ENCODE data around the gene SMYD3.

SMYD3 gene

DNA sequence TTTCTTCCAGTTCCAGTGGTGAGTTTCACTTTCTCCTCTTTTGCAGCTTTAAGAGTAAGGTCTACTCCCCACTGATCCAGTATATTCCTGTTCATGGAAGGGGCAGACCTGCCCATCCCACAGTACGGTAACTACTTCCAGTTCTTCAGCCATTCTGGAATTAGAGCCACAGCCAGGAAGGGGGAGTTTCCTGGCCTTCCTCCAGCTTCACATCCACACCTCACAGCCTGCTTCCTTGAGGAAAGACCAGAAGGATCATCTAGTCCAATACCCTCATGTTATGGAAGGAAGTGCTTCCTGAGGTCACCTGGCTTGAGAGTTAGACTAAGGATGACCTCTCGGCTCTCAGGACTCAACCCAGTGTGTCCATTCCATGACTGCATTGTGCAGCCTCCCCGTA is 754.5 kb downstream of the SMYD3 start:
- ChIA-PET CTCF (no interaction called here), POLR2A (no interaction called here)
- Histone ChIP-seq H3K27ac (ENCODE audit: extremely low read depth, low read depth, low read length) (no peak overlapping the region), H3K36me3 (ENCODE audit: control insufficient read depth in 2 of 2, insufficient read depth in 1 of 2, low read length in 2 of 2) (no peaks in the 10 kb centered on the region), H3K4me1 (ENCODE audit: control insufficient read depth, insufficient read depth, low read length) (no peaks in the 10 kb centered on the region), H3K4me3 (ENCODE audit: low read depth, low read length) (no peak overlapping the region), H3K9me3 (ENCODE audit: control insufficient read depth, insufficient read depth, low read depth, low read length) (no peaks in the 10 kb centered on the region)
- TF ChIP-seq ZBTB17 (tag by site-specific recombination; IDR thresholded peaks at IDR 0.05) = no peak
- TF ChIP-seq, protein P1, sequence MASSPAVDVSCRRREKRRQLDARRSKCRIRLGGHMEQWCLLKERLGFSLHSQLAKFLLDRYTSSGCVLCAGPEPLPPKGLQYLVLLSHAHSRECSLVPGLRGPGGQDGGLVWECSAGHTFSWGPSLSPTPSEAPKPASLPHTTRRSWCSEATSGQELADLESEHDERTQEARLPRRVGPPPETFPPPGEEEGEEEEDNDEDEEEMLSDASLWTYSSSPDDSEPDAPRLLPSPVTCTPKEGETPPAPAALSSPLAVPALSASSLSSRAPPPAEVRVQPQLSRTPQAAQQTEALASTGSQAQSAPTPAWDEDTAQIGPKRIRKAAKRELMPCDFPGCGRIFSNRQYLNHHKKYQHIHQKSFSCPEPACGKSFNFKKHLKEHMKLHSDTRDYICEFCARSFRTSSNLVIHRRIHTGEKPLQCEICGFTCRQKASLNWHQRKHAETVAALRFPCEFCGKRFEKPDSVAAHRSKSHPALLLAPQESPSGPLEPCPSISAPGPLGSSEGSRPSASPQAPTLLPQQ (tag by site-specific recombination; IDR thresholded peaks at IDR 0.05) = no peak
- TF ChIP-seq ZNF132 (tag by site-specific recombination; IDR thresholded peaks at IDR 0.05; ENCODE audit: borderline replicate concordance) = no peak
- TF ChIP-seq, protein P2, sequence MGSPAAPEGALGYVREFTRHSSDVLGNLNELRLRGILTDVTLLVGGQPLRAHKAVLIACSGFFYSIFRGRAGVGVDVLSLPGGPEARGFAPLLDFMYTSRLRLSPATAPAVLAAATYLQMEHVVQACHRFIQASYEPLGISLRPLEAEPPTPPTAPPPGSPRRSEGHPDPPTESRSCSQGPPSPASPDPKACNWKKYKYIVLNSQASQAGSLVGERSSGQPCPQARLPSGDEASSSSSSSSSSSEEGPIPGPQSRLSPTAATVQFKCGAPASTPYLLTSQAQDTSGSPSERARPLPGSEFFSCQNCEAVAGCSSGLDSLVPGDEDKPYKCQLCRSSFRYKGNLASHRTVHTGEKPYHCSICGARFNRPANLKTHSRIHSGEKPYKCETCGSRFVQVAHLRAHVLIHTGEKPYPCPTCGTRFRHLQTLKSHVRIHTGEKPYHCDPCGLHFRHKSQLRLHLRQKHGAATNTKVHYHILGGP (tag by site-specific recombination; IDR thresholded peaks at IDR 0.05) = no peak

DNA sequence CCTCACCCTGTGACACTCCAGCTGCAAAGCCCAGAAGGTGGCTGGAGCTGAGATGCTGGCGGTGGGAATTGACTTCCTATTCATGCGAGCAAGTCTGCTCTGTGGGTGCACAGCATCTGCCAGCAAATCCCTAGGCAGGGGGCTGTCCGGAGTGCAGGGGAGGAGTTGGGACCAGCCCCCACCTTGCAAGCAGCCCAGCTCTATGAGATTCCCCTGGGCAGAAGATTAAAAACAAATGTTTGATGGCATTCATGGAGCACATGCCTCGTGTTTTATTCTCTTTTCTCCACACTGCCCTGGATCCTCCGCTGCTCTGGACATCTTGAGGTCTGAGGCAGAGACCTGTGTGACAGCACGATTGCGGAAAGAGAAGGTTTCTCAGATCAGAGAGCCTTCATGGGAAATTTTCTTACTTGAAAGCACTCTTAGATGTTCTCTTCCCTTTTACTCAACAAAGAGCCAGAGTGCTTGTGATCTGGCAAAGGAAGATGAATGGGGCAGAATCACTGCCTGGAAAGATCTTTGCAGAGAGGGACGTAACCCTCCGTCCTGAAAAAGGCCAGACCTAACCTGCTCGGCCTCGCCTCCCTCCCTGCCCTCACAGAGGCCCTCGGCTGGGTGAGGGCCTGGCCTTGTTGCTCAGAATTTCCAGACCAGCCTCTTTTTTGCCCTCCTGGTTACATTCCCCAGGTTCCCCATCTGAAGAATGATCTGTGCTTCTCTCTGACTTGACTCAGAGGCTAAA is 755.2 kb downstream of the SMYD3 start:
- POLR2A ChIA-PET = no interaction called here
- H3K36me3 ChIP-seq (ENCODE audit: control insufficient read depth in 2 of 2, insufficient read depth in 1 of 2, low read length in 2 of 2) = no peaks in the 10 kb centered on the region
- H3K4me3 ChIP-seq (ENCODE audit: low read depth, low read length) = no peak overlapping the region
- H3K4me1 ChIP-seq (ENCODE audit: control insufficient read depth, insufficient read depth, low read length) = no peaks in the 10 kb centered on the region
- no peak overlapping the region for H3K27ac ChIP-seq (ENCODE audit: extremely low read depth, low read depth, low read length)
- CTCF ChIA-PET = no interaction called here
- no peaks in the 10 kb centered on the region for H3K9me3 ChIP-seq (ENCODE audit: control insufficient read depth, insufficient read depth, low read depth, low read length)
- TF ChIP-seq ZNF350 (tag by site-specific recombination; IDR thresholded peaks at IDR 0.05) = no peak
- TF ChIP-seq, protein P3, sequence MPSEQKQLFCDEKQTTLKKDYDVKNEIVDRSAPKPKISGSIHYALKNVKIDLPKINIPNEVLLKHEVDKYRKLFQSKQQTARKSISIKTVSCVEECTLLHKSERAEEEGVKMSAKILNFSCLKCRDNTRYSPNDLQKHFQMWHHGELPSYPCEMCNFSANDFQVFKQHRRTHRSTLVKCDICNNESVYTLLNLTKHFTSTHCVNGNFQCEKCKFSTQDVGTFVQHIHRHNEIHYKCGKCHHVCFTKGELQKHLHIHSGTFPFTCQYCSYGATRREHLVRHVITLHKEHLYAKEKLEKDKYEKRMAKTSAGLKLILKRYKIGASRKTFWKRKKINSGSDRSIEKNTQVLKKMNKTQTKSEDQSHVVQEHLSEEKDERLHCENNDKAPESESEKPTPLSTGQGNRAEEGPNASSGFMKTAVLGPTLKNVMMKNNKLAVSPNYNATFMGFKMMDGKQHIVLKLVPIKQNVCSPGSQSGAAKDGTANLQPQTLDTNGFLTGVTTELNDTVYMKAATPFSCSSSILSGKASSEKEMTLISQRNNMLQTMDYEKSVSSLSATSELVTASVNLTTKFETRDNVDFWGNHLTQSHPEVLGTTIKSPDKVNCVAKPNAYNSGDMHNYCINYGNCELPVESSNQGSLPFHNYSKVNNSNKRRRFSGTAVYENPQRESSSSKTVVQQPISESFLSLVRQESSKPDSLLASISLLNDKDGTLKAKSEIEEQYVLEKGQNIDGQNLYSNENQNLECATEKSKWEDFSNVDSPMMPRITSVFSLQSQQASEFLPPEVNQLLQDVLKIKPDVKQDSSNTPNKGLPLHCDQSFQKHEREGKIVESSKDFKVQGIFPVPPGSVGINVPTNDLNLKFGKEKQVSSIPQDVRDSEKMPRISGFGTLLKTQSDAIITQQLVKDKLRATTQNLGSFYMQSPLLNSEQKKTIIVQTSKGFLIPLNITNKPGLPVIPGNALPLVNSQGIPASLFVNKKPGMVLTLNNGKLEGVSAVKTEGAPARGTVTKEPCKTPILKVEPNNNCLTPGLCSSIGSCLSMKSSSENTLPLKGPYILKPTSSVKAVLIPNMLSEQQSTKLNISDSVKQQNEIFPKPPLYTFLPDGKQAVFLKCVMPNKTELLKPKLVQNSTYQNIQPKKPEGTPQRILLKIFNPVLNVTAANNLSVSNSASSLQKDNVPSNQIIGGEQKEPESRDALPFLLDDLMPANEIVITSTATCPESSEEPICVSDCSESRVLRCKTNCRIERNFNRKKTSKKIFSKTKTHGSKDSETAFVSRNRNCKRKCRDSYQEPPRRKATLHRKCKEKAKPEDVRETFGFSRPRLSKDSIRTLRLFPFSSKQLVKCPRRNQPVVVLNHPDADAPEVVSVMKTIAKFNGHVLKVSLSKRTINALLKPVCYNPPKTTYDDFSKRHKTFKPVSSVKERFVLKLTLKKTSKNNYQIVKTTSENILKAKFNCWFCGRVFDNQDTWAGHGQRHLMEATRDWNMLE (tag by site-specific recombination; conservative IDR thresholded peaks at IDR 0.05; ENCODE audit: low read depth) = no peak
- no peak for TF ChIP-seq WT1 (tag by site-specific recombination; IDR thresholded peaks at IDR 0.05)
- TF ChIP-seq ZNF777 (tag by site-specific recombination; IDR thresholded peaks at IDR 0.05; ENCODE audit: borderline replicate concordance) = no peak
- no peak for TF ChIP-seq GLI2 (tag by site-specific recombination; IDR thresholded peaks at IDR 0.05; ENCODE audit: borderline replicate concordance, low read depth)
- no peak for TF ChIP-seq ZNF529 (tag by site-specific recombination; IDR thresholded peaks at IDR 0.05; ENCODE audit: insufficient replicate concordance)
- TF ChIP-seq, protein P4, sequence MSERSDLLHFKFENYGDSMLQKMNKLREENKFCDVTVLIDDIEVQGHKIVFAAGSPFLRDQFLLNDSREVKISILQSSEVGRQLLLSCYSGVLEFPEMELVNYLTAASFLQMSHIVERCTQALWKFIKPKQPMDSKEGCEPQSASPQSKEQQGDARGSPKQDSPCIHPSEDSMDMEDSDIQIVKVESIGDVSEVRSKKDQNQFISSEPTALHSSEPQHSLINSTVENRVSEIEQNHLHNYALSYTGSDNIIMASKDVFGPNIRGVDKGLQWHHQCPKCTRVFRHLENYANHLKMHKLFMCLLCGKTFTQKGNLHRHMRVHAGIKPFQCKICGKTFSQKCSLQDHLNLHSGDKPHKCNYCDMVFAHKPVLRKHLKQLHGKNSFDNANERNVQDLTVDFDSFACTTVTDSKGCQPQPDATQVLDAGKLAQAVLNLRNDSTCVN (tag by site-specific recombination; optimal IDR thresholded peaks at IDR 0.05) = no peak
- no peak for TF ChIP-seq GLI4 (tag by site-specific recombination; IDR thresholded peaks at IDR 0.05)
- TF ChIP-seq, protein P1 (tag by site-specific recombination; IDR thresholded peaks at IDR 0.05) = no peak
- TF ChIP-seq GLIS2 (tag by site-specific recombination; IDR thresholded peaks at IDR 0.05) = no peak
- no peak for TF ChIP-seq ZNF521 (tag by site-specific recombination; IDR thresholded peaks at IDR 0.05)
- TF ChIP-seq, protein P5, sequence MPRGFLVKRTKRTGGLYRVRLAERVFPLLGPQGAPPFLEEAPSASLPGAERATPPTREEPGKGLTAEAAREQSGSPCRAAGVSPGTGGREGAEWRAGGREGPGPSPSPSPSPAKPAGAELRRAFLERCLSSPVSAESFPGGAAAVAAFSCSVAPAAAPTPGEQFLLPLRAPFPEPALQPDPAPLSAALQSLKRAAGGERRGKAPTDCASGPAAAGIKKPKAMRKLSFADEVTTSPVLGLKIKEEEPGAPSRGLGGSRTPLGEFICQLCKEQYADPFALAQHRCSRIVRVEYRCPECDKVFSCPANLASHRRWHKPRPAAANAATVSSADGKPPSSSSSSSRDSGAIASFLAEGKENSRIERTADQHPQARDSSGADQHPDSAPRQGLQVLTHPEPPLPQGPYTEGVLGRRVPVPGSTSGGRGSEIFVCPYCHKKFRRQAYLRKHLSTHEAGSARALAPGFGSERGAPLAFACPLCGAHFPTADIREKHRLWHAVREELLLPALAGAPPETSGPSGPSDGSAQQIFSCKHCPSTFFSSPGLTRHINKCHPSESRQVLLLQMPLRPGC (tag by site-specific recombination; IDR thresholded peaks at IDR 0.05) = no peak
- TF ChIP-seq, protein P6, sequence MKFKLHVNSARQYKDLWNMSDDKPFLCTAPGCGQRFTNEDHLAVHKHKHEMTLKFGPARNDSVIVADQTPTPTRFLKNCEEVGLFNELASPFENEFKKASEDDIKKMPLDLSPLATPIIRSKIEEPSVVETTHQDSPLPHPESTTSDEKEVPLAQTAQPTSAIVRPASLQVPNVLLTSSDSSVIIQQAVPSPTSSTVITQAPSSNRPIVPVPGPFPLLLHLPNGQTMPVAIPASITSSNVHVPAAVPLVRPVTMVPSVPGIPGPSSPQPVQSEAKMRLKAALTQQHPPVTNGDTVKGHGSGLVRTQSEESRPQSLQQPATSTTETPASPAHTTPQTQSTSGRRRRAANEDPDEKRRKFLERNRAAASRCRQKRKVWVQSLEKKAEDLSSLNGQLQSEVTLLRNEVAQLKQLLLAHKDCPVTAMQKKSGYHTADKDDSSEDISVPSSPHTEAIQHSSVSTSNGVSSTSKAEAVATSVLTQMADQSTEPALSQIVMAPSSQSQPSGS (tag by site-specific recombination; IDR thresholded peaks at IDR 0.05; ENCODE audit: low read depth) = no peak
- no peak for TF ChIP-seq ZBTB7A (tag by site-specific recombination; IDR thresholded peaks at IDR 0.05; ENCODE audit: low read depth)
- TF ChIP-seq SETDB1 (IDR thresholded peaks at IDR 0.05; ENCODE audit: insufficient read length, low read length) = no peak
- TF ChIP-seq ZNF792 (tag by site-specific recombination; IDR thresholded peaks at IDR 0.05) = no peak
